ENCODE results near the gene TMCO4.

DNA sequence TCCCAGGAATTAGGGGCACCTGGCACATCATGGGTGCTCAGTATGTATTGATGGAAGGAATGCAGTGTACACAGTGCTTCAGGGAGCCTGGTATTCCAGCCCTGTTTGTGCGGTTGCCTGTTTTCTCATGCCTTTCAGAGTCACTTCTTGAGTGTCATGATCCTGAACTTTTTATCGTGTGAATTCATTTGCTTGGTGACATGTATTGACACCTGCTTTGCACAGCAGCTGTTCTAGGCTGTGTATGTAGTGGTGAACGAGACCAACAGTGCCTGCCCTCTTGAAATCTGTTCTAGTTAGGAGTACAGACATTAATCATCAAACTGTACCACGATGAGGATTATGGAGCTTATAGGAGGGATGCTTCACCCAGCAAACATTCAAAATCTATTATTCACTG, 128.9 kb downstream of the TMCO4 start:
- no peak for TF ChIP-seq POLR2A (IDR thresholded peaks at IDR 0.05)
- TF ChIP-seq, protein P1, sequence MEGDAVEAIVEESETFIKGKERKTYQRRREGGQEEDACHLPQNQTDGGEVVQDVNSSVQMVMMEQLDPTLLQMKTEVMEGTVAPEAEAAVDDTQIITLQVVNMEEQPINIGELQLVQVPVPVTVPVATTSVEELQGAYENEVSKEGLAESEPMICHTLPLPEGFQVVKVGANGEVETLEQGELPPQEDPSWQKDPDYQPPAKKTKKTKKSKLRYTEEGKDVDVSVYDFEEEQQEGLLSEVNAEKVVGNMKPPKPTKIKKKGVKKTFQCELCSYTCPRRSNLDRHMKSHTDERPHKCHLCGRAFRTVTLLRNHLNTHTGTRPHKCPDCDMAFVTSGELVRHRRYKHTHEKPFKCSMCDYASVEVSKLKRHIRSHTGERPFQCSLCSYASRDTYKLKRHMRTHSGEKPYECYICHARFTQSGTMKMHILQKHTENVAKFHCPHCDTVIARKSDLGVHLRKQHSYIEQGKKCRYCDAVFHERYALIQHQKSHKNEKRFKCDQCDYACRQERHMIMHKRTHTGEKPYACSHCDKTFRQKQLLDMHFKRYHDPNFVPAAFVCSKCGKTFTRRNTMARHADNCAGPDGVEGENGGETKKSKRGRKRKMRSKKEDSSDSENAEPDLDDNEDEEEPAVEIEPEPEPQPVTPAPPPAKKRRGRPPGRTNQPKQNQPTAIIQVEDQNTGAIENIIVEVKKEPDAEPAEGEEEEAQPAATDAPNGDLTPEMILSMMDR (IDR thresholded peaks at IDR 0.05), result no peak

Data from right lobe of liver (tissue), 4 donors.